ENCODE measurements around the gene QRFP. TPM values are rescaled to one million over a fixed set of nuclear protein-coding genes. Genes with fewer than 3 reads are reported as not detected.

Gene QRFP
- total and polyA plus RNA-seq, 12 donors, result not detected

GRCh38 chr9:130925050-130925678 lies 28.6 kb upstream of the QRFP start:
- Histone ChIP-seq H3K27ac (no peak overlapping the region), H3K4me3 (no peak overlapping the region), H3K4me1 (replicated peaks in 1 of 2) (peaks cover 7 to 9% of the 10 kb centered on the region in 2 donors), H3K9me3 (replicated peaks in 1 of 3) (no peaks in the 10 kb centered on the region), H3K27me3 (no peaks in the 10 kb centered on the region), H3K36me3 (replicated peaks in 1 of 2) (no peaks in the 10 kb centered on the region)
- TF ChIP-seq POLR2A (IDR thresholded peaks at IDR 0.05) (no peak), CTCF (IDR thresholded peaks at IDR 0.05) (no peak)
- intact Hi-C loops (cut with DNase I), result no loop called here
- WGBS, 4 donors, result 79 to 85% (median 82%) methylated on average over 15 to 19 of the region's 19 CpGs
- DNase-seq, result no peak

GRCh38 chr9:130924448-130924788 lies 27.8 kb upstream of the QRFP start:
- WGBS, 4 donors, result 75 to 90% (median 82%) methylated on average over 4 to 10 of the region's 10 CpGs
- Histone ChIP-seq H3K27ac (no peak overlapping the region), H3K4me3 (no peak overlapping the region), H3K36me3 (replicated peaks in 1 of 2) (no peaks in the 10 kb centered on the region), H3K27me3 (no peaks in the 10 kb centered on the region), H3K4me1 (replicated peaks in 1 of 2) (peaks cover 7 to 9% of the 10 kb centered on the region in 2 donors), H3K9me3 (replicated peaks in 1 of 3) (no peaks in the 10 kb centered on the region)
- TF ChIP-seq POLR2A (IDR thresholded peaks at IDR 0.05) (no peak), CTCF (IDR thresholded peaks at IDR 0.05) (no peak)
- intact Hi-C loops (cut with DNase I), result no loop called here
- no peak for DNase-seq

GRCh38 chr9:130923611-130924447 lies 27.2 kb upstream of the QRFP start:
- Histone ChIP-seq H3K36me3 (replicated peaks in 1 of 2) (no peaks in the 10 kb centered on the region), H3K4me1 (replicated peaks in 1 of 2) (peaks cover 6 to 7% of the 10 kb centered on the region in 2 donors), H3K27me3 (no peaks in the 10 kb centered on the region), H3K9me3 (replicated peaks in 1 of 3) (no peaks in the 10 kb centered on the region), H3K27ac (no peak overlapping the region), H3K4me3 (no peak overlapping the region)
- intact Hi-C loops (cut with DNase I), result no loop called here
- WGBS, 4 donors, result 77 to 85% (median 80%) methylated on average over 4 to 42 of the region's 42 CpGs
- TF ChIP-seq POLR2A (IDR thresholded peaks at IDR 0.05) (no peak), CTCF (IDR thresholded peaks at IDR 0.05) (no peak)
- DNase-seq, result no peak

- TF ChIP-seq CTCF (IDR thresholded peaks at IDR 0.05) (no peak), POLR2A (IDR thresholded peaks at IDR 0.05) (no peak)
- Histone ChIP-seq H3K9me3 (replicated peaks in 1 of 3) (no peaks in the 10 kb centered on the region), H3K36me3 (replicated peaks in 1 of 2) (no peaks in the 10 kb centered on the region), H3K4me1 (replicated peaks in 1 of 2) (no peaks in the 10 kb centered on the region), H3K4me3 (no peak overlapping the region), H3K27me3 (no peaks in the 10 kb centered on the region), H3K27ac (no peak overlapping the region)
- intact Hi-C loops (cut with DNase I), result no loop called here
- no peak for DNase-seq
- WGBS, 4 donors, result 87 to 89% (median 87%) methylated on average over 15 to 16 of the region's 16 CpGs
Measured at GRCh38 chr9:130922893-130923610, 26.4 kb upstream of the QRFP start.
